GM15510 (cell line): ENCODE results near the gene NFYB.

ENCODE experiments used
- POLR2A ChIP-seq: IDR thresholded peaks from 3 replicates; pipeline ENCODE4 v1.6.1; 2011; ENCODE audit warnings: borderline replicate concordance; ENCODE audit not compliant: insufficient read length; ENCODE audit errors: extremely low read depth

The NFYB gene

DNA sequence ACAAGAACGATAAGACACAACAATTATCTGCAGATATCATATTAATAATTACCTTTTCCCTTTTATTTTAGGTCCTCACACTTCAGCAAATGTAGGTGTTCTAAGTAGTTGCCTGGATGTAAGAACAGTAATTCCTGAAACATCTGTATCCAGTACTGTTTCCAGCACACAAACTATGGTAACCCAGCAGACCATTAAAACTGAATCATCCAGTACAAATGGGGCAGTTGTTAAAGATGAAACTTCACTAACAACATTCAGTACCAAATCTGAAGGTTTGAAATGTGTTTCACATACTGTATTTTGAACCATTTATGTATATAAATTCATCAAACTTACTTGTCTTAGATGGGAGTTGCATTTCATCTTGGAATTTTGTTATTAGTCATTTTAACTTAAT, 42.7 kb downstream of the NFYB start:
- TF ChIP-seq POLR2A, result no peak

- TF ChIP-seq POLR2A, result no peak
These were observed 43.7 kb downstream of the NFYB start for GRCh38 chr12:104094284-104094683.

GRCh38 chr12:104091136-104091535, 46.9 kb downstream of the NFYB start:
- no peak for TF ChIP-seq POLR2A

DNA sequence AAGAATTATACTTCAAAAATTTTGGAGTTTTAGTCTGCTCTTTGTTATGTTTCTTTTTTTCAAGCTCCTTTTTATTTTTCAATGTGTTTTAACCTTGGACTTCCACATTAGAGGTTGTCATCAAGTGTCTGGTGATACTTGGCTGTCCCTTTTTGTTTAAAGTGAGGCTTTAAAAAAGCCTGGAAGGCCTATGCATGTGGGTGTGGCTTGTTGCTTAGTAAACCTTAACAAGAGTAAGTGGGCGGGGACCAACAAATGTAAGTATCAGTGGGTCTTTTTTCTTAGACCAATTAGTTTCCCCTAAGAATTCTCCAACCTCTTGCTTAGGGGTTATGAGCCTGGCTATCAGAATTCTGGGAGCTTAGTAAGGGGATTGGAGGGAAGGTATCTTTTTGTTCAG, 47.3 kb downstream of the NFYB start:
- TF ChIP-seq POLR2A, result no peak

DNA sequence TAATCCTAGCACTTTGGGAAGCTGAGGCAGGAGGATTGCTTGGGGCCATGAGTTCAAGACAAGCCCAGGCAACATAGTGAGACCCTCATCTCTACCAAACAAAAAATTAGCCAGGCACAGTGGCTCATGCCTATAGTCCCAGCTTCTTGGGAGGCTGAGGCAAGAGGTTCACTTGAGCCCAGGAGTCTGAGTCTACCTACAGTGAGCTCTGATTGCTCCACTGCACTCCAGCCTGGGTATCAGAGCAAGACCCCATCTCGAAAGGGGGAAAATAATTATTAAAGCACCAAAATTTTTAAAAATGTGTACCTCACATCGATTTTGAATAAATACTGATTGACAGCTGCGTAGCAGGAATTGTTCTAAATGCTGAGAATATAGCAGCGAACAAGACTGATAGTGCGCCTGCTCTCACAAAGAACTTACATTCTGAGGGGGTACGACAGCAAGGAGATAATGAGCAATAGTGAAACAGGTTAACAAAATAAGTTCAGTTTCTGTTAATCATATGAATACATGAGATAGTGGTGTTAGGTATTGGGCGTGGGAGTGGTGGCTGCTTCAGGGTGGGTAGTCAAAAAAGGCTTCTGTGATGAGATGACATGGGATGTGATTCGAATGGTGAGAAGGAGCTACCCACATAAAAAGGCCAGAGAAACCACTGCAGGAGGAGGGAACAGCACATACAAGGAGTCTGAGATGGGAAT, 54.1 kb downstream of the NFYB start:
- TF ChIP-seq POLR2A, result no peak

- no peak for TF ChIP-seq POLR2A
These were observed 57.2 kb downstream of the NFYB start for GRCh38 chr12:104080764-104081163.

GRCh38 chr12:104079024-104079423, 59.0 kb downstream of the NFYB start:
- no peak for TF ChIP-seq POLR2A

- TF ChIP-seq POLR2A, result no peak
These were observed 64.3 kb downstream of the NFYB start for GRCh38 chr12:104073699-104074098.

- no peak for TF ChIP-seq POLR2A
These were observed 65.9 kb downstream of the NFYB start for GRCh38 chr12:104072099-104072498.
